CD14-positive monocyte (primary cell): ENCODE measurements around the gene PTPRD. TPM values are rescaled to one million over a fixed set of nuclear protein-coding genes. Genes with fewer than 3 reads are reported as not detected.

Experiments
- DNase-seq, 3 donors: peaks; one replicate each; pipeline ENCODE4 v3.0.0-alpha.2; 2011 to 2022
- H2AFZ ChIP-seq: 2 replicates; pipeline ENCODE4 v1.6.0; 2012; ENCODE audit warnings: mild to moderate bottlenecking, low read depth, low read length, inconsistent platforms; ENCODE audit not compliant: insufficient read depth, poor library complexity, severe bottlenecking
- H3K27ac ChIP-seq, 2 donors: 1 replicate in 1 of 2; 2 replicates in 1 of 2; pipeline ENCODE4 v1.5.1; 2012 to 2013; ENCODE audit warnings: low read length in 2 of 2, control low read depth in 1 of 2, inconsistent platforms in 1 of 2, low read depth in 1 of 2, mild to moderate bottlenecking in 1 of 2
- H3K27me3 ChIP-seq, 2 donors: one replicate each; pipeline versions ENCODE4 v1.6.0 to v1.6.1; 2011 to 2013; ENCODE audit warnings: low read length in 2 of 2; ENCODE audit not compliant: control insufficient read depth in 2 of 2, insufficient read depth in 2 of 2
- H3K36me3 ChIP-seq, 2 donors: replicated peaks in 1 of 2; 1 replicate in 1 of 2; 2 replicates in 1 of 2; pipeline versions ENCODE4 v1.5.1 to v1.6.1; 2012 to 2013; ENCODE audit warnings: low read length in 2 of 2, control low read depth in 1 of 2, inconsistent platforms in 1 of 2, mild to moderate bottlenecking in 1 of 2; ENCODE audit not compliant: insufficient read depth in 2 of 2, control insufficient read depth in 1 of 2
- H3K4me1 ChIP-seq, 2 donors: 1 replicate in 1 of 2; 2 replicates in 1 of 2; pipeline versions ENCODE4 v1.5.1 to v1.6.1; 2012 to 2013; ENCODE audit warnings: low read length in 2 of 2, control low read depth in 1 of 2, inconsistent platforms in 1 of 2, mild to moderate bottlenecking in 1 of 2, moderate library complexity in 1 of 2; ENCODE audit not compliant: insufficient read depth in 2 of 2, control insufficient read depth in 1 of 2
- H3K4me2 ChIP-seq: replicated peaks from 2 replicates; pipeline ENCODE3; 2012; ENCODE audit warnings: low read length, moderate library complexity, mild to moderate bottlenecking; ENCODE audit not compliant: poor library complexity, severe bottlenecking; ENCODE audit errors: extremely low read depth
- H3K4me3 ChIP-seq, 3 experiments: fragments of 200-600 bp in 1 of 3; sonication (generic) in 1 of 3; replicated peaks in 1 of 3; 1 replicate in 2 of 3; 2 replicates in 1 of 3; pipeline ENCODE4 v1.5.1; 2011 to 2013; ENCODE audit warnings: low read length in 3 of 3, mild to moderate bottlenecking in 3 of 3, control low read depth in 2 of 3, low read depth in 2 of 3, inconsistent platforms in 1 of 3, moderate library complexity in 1 of 3
- H3K79me2 ChIP-seq: 2 replicates; pipeline ENCODE4 v1.6.0; 2012; ENCODE audit warnings: mild to moderate bottlenecking, control low read depth, inconsistent platforms, low read length, moderate library complexity; ENCODE audit not compliant: insufficient read depth
- H3K9ac ChIP-seq: 2 replicates; pipeline ENCODE4 v1.6.0; 2017; ENCODE audit warnings: low read length, mild to moderate bottlenecking; ENCODE audit not compliant: insufficient read depth, poor library complexity, severe bottlenecking
- H3K9me3 ChIP-seq, 2 donors: replicated peaks in 1 of 2; 1 replicate in 1 of 2; 2 replicates in 1 of 2; pipeline versions ENCODE4 v1.5.1 to v1.6.1; 2012 to 2013; ENCODE audit warnings: low read length in 2 of 2, control low read depth in 1 of 2; ENCODE audit not compliant: control insufficient read depth in 1 of 2, insufficient read depth in 1 of 2
- H4K20me1 ChIP-seq: 2 replicates; pipeline ENCODE4 v1.6.0; 2012; ENCODE audit warnings: mild to moderate bottlenecking, low read length, control low read depth, moderate library complexity; ENCODE audit not compliant: insufficient read depth
- H3K27ac Mint-ChIP-seq, 7 donors: one replicate each; pipeline ENCODE4 v1.8.0; 2020; ENCODE audit warnings: mild to moderate bottlenecking in 7 of 7, mixed read lengths in 7 of 7, moderate library complexity in 6 of 7, inconsistent platforms in 2 of 7
- H3K27me3 Mint-ChIP-seq, 3 donors: one replicate each; pipeline ENCODE4 v1.8.0; 2021 to 2022; ENCODE audit warnings: low read depth in 3 of 3, mild to moderate bottlenecking in 3 of 3, mixed read lengths in 3 of 3, moderate library complexity in 3 of 3, inconsistent platforms in 1 of 3
- H3K36me3 Mint-ChIP-seq, 2 donors: one replicate each; pipeline ENCODE4 v1.8.0; 2020; ENCODE audit warnings: mixed read lengths in 2 of 2, inconsistent platforms in 1 of 2, mild to moderate bottlenecking in 1 of 2
- H3K4me1 Mint-ChIP-seq: one replicate; pipeline ENCODE4 v1.8.0; 2020; ENCODE audit warnings: mild to moderate bottlenecking, mixed read lengths
- H3K4me3 Mint-ChIP-seq, 2 donors: one replicate each; pipeline ENCODE4 v1.8.0; 2020; ENCODE audit warnings: mild to moderate bottlenecking in 2 of 2, mixed read lengths in 2 of 2, moderate library complexity in 1 of 2
- H3K9me3 Mint-ChIP-seq, 7 donors: one replicate each; pipeline ENCODE4 v1.8.0; 2020 to 2022; ENCODE audit warnings: mixed read lengths in 7 of 7, mild to moderate bottlenecking in 6 of 7, moderate library complexity in 6 of 7, inconsistent platforms in 2 of 7
- CTCF ChIP-seq: fragments of 200-600 bp; IDR thresholded peaks from one replicate; pipeline ENCODE4 v1.8.0; 2022; ENCODE audit warnings: antibody characterized with exemption, mild to moderate bottlenecking
- WGBS: methylation state at CpG from one replicate; pipeline ENCODE4 v1.1.5; 2013; ENCODE audit warnings: missing lambda C conversion rate; ENCODE audit not compliant: insufficient coverage; 5-methylcytosine and 5-hydroxymethylcytosine counted together
- intact Hi-C, 2 donors: fragments of 100-400 bp; cut with micrococcal nuclease; formaldehyde crosslinking; loops; one replicate each; pipeline versions ENCODE4 v1.15.0 to v1.15.1; 2023
- polyA plus RNA-seq, 3 donors: library from polyadenylated mRNA; depleted of rRNA in 1 of 3; unstranded in 2 of 3; stranded (reverse) in 1 of 3; fragments of 300-500 nt in 2 of 3; fragments of >200 nt in 1 of 3; fragmentation: Illumina TruSeq in 2 of 3; gene quantifications; 1 replicate in 2 of 3; 2 replicates in 1 of 3; pipeline ENCODE4 v1.2.3, GENCODE V29; 2012 to 2021

Gene PTPRD
- polyA plus RNA-seq, 3 donors, result not detected

DNA sequence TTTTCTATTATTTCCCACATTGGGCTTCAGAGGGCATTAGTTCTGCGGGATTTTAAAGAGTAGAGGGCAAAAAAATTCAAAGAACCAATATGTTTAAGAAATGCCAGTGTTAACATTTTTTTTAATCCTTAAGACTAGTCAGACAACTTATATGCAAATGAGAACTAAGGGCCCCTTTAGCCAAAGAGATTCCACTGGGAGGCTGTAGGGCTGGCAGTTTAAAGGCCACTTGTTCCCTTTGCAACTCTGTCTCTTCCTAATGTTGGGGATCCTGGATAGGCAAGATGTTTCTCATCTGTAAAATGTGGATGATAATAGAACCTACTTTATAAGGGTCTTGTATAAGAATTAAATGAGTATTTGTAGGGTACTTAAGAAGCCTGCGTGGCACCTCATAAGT is 1395.9 kb downstream of the PTPRD start:
- no peaks in the 10 kb centered on the region for H3K27me3 ChIP-seq
- no peak overlapping the region for H3K4me3 Mint-ChIP-seq
- no peaks in the 10 kb centered on the region for H3K4me1 ChIP-seq
- TF ChIP-seq CTCF, result no peak
- H3K9me3 Mint-ChIP-seq, result no peaks in the 10 kb centered on the region
- H4K20me1 ChIP-seq, result no peaks in the 10 kb centered on the region
- no peak overlapping the region for H3K27ac ChIP-seq
- no peaks in the 10 kb centered on the region for H3K79me2 ChIP-seq
- peaks cover 0 to 2% (median 0%) of the 10 kb centered on the region in 3 donors for H3K27me3 Mint-ChIP-seq
- H3K9me3 ChIP-seq, result no peaks in the 10 kb centered on the region
- no peak overlapping the region for H3K4me3 ChIP-seq
- H3K36me3 ChIP-seq, result no peaks in the 10 kb centered on the region
- H3K4me1 Mint-ChIP-seq, result no peaks in the 10 kb centered on the region
- no peak overlapping the region for H3K9ac ChIP-seq
- intact Hi-C loops, result no loop called here
- DNase-seq, result no peak
- H3K36me3 Mint-ChIP-seq, result no peaks in the 10 kb centered on the region
- no peak overlapping the region for H2AFZ ChIP-seq
- no peak overlapping the region for H3K4me2 ChIP-seq
- H3K27ac Mint-ChIP-seq, result no peak overlapping the region
- WGBS, result no CpG with 5 or more reads among the region's 2 CpGs

GRCh38 chr9:9215050-9215449 is 1397.8 kb downstream of the PTPRD start:
- H3K4me3 Mint-ChIP-seq, result no peak overlapping the region
- Histone ChIP-seq H3K36me3 (no peaks in the 10 kb centered on the region), H3K9ac (no peak overlapping the region), H3K4me1 (no peaks in the 10 kb centered on the region), H3K4me3 (no peak overlapping the region), H2AFZ (no peak overlapping the region), H3K27ac (no peak overlapping the region), H3K27me3 (no peaks in the 10 kb centered on the region), H3K4me2 (no peak overlapping the region), H4K20me1 (no peaks in the 10 kb centered on the region), H3K79me2 (no peaks in the 10 kb centered on the region), H3K9me3 (no peaks in the 10 kb centered on the region)
- peaks cover 0 to 2% (median 0%) of the 10 kb centered on the region in 3 donors for H3K27me3 Mint-ChIP-seq
- H3K27ac Mint-ChIP-seq, result no peak overlapping the region
- no peak for TF ChIP-seq CTCF
- intact Hi-C loops, result no loop called here
- H3K9me3 Mint-ChIP-seq, result no peaks in the 10 kb centered on the region
- 90% methylated on average over 1 of the region's 2 CpGs for WGBS
- no peaks in the 10 kb centered on the region for H3K4me1 Mint-ChIP-seq
- no peaks in the 10 kb centered on the region for H3K36me3 Mint-ChIP-seq
- no peak for DNase-seq
